Amniotic stem cell (primary cell): ENCODE measurements around the gene GRK5.
"Not testable (repeated sequence)": the region's sequence is repeated elsewhere in the genome, so short reads cannot be mapped to it uniquely, and the experiment has no call there.

Experiments used
- DNase-seq: peaks from one replicate; lab custom pipeline; 2025; lab: John Stamatoyannopoulos, UW

GRK5 gene

GRCh38 chr10:119222537-119222936 is 15.2 kb downstream of the GRK5 start:
- DNase-seq, result no peak

DNA sequence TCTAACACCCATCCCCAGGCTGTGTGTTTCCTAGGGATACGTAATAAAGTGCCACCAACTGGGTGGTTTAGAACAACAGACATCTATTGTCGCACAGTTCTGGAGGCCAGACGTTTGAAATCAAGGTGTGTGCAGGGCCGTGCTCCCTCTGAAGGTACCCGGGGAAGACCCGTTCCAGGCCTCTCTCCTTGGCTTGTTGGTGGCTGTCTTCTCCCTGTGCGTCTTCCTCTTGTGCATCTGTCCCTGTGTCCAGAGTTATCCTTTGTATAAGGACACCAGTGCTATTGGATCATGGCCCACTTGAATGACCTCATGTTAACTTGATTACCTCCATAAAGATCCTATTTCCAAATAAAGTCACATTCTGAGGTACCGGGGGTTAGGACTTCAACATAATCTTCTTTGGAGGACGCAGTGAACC is 15.6 kb downstream of the GRK5 start:
- no peak for DNase-seq

- no peak for DNase-seq
Observed at GRCh38 chr10:119225083-119225658, 17.8 kb downstream of the GRK5 start.

- no peak for DNase-seq
Observed at GRCh38 chr10:119227825-119228224, 20.5 kb downstream of the GRK5 start.

DNA sequence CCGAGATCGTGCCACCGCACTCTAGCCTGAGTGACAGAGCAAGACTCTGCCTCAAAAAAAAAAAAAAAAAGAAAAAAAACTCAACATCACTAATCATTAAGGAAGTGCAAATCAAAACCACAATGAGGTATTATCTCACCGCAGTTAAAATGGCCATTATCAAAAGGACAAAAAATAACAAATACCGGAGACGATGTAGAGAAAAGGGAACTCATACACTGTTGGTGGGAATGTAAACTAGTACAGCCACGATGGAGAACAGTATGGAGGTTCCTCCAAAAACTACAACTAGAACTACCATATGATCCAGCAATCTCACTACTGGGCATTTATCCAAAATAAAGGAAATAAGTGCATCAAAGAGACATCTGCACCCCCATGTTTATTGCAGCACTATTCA is 24.3 kb downstream of the GRK5 start:
- DNase-seq, result no peak

DNA sequence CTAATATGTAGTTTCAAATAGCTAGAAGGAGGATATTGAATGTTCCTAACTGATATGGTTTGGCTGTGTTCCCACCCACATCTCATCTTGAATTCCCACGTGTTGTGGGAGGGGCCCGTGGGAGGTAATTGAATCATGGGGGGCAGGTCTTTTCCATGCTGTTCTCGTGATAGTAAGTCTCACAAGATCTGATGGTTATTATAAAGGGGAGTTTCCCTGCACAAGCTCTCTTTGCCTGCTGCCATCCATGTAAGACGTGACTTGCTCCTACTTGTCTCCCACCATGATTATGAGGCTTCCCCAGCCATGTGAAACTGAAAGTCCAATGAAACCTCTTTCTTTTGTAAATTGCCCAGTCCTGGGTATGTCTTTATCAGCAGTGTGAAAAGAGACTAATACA is 25.1 kb downstream of the GRK5 start:
- not testable (repeated sequence) for DNase-seq

GRCh38 chr10:119233123-119233820 is 25.9 kb downstream of the GRK5 start:
- DNase-seq, result no peak

DNA sequence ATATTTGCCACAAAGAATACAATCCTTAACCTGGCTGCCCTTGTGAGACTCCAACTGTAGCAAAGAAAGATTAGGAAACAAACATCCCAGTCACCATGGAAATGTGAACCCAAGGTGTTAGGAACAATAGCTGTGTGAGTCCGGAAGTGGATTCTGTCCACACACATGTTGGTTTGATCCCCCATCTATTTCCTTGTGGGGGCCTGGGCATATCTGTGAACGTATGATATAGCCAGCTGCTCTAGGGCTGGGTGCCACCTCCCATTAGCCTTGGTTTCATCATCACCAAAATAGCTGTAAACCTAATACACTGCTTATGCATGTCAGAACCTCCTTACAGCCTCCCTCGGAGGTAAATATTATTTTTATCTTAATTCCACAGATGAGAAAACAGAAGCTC is 26.4 kb downstream of the GRK5 start:
- no peak for DNase-seq

GRCh38 chr10:119235356-119235755 is 28.0 kb downstream of the GRK5 start:
- DNase-seq, result no peak

GRCh38 chr10:119237722-119238436 is 30.5 kb downstream of the GRK5 start:
- no peak for DNase-seq

DNA sequence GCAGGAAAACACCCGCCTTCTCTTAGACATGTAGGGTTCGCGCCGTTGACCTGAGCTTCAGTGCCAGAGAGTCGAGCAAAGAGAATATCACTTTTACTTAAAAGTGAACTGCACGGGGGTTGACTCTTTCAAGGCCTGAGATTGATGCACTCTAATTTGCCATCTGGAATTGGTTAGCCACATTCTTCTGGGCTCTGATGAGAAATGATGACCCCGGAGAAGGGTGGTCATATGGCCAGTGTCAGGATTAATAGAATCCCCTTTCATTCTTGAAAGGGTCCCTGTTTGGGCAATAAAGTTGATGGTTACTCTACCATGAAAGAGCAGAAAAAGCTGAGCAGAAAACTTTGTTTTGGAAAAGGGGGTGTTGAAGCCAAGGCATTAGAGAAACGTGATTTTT is 31.2 kb downstream of the GRK5 start:
- no peak for DNase-seq

GRCh38 chr10:119239015-119239414 is 31.6 kb downstream of the GRK5 start:
- not testable (repeated sequence) for DNase-seq

DNA sequence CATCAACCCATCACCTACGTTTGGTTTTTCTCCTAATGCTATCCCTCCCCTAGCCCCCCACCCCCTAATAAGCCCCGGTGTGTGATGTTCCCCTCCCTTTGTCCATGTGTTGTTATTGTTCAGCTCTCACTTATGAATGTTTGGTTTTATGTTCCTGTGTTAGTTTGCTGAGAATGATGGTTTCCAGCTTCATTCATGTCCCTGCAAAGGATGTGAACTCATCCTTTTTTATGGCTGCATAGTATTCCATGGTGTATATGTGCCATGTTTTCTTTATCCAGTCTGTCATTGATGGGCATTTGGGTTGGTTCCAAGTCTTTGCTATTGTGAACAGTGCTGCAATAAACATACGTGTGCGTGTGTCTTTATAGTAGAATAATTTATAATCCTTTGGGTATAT is 32.3 kb downstream of the GRK5 start:
- DNase-seq, result not testable (repeated sequence)

GRCh38 chr10:119241066-119241465 is 33.7 kb downstream of the GRK5 start:
- DNase-seq, result no peak

GRCh38 chr10:119242186-119242585 is 34.8 kb downstream of the GRK5 start:
- no peak for DNase-seq

DNA sequence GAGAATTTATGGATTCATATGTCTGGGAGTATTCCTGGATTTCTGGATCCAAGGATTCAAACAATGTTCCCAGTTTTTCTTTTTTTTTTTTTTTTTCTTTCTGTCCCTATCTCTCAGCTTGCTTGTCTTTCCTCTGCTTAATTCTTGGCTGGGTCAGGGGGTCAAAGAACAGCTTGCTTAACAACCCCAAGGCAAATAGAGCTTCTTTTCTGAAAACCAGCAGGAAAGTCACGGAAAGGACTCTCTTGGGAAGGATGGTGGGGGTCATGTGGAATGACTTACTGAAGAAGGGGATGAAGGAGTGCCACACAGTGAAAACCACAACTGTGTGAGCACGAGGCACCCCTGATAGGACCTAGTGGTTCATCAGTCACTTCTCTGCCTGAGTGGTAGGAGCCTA is 36.1 kb downstream of the GRK5 start:
- DNase-seq, result no peak

DNA sequence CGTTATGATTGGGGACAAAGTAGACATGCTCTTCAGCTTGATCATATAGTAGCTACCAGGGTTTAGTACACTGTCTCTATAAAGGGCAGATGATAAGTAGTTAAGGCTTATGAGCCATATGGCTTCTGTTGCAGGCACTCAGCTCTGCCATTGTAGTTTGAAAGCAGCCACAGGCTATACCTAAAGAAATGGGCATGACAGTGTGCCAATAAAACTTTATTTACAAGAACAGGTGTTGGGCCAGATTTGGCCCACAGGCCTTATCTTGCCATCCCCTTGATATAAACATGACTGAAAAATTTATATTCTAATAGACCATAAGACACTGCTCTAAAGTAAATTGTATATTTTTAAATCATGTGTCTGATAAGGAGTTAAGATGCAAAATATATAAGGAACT is 36.6 kb downstream of the GRK5 start:
- DNase-seq, result no peak

- no peak for DNase-seq
Observed at GRCh38 chr10:119245272-119245671, 37.9 kb downstream of the GRK5 start.

GRCh38 chr10:119246862-119247549 is 39.6 kb downstream of the GRK5 start:
- peak; percentile 73 for DNase-seq

- DNase-seq, result no peak
Observed at GRCh38 chr10:119247550-119247894, 40.2 kb downstream of the GRK5 start.

- no peak for DNase-seq
Observed at GRCh38 chr10:119248184-119248583, 40.8 kb downstream of the GRK5 start.

DNA sequence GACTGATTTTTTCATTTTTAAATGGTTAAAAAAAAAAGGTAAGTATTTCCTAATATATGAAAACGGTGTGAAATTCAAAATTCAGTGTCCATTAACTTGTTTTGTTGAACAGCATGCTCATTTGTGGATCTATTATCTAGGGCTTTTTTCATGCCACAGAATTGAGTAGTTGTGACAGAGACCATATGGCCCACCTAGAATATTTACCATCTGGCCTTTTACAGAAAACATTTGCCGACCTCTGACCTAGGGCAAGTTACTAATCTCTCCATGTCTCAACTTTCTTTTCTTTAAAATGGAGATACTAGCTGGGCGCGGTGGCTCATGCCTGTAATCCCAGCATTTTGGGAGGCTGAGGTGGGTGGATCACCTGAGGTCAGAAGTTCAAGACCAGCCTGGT is 41.3 kb downstream of the GRK5 start:
- no peak for DNase-seq
